ENCODE data around the gene SPN. TPM values are rescaled to one million over a fixed set of nuclear protein-coding genes. Genes with fewer than 3 reads are reported as not detected.
"Not testable (repeated sequence)": the region's sequence is repeated elsewhere in the genome, so short reads cannot be mapped to it uniquely, and the experiment has no call there.

Gene SPN
- total RNA-seq, 2 experiments from 2014 or later = 109 to 114 TPM

DNA sequence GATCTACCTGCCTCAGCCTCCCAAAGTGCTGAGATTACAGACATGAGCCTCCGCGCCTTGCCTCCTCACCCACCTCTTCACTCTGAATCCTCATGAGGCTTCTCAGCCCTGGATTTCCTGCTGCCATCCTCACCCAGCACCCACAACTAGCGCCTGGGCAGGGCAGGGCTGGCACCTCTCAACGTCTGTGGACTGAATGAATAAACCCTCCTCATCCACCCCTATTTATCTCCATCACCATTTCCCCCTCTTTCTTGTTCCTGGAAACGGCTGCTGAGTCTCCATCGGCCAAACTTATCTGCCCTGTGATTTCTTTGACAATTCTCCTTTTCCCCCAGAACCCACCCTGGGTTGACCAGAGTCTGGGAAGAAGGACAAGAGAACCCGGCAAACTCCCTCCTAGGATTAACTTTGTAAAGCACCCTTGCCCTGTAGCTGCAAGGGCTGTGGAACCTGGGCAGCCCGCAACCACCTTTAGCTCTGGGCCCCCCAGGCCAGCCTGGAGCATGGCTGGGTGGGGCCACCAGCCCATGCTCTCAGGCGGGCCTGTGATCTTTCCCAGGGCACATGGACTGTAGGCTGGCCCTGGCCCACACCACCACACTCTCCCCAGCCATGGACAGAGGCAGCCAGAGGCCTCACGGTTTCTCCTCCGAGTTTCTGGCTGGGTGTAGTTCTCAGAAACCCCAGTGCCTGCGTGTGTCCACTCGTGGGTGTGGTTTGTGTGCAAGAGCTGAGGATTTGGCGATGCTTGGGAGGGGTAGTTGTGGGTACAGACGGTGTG lies 2.4 kb downstream of the SPN start:
- CTCF ChIA-PET = interaction anchor here (0.8 to 1.2 kb wide), 2 partner anchors 24 to 151 kb away, joined by 3 to 5 read pairs; partner anchors contain the start of gene PAGR1
- H3K9me3 Mint-ChIP-seq = no peaks in the 10 kb centered on the region
- intact Hi-C loops (cut with micrococcal nuclease) = no loop called here
- DNase-seq = peak; percentile 60
- H3K27ac Mint-ChIP-seq = peak overlapping the region; percentile 100
- POLR2A ChIA-PET = interaction anchor here (1.0 to 1.4 kb wide), 5 partner anchors 8 to 78 kb away, joined by 3 to 4 read pairs (median 3); no protein-coding TSS in a partner anchor
- peak overlapping the region; percentile 97 for H3K4me3 Mint-ChIP-seq
- H3K4me1 Mint-ChIP-seq (ENCODE audit: low read depth) = peaks cover 45% of the 10 kb centered on the region
- H3K36me3 Mint-ChIP-seq = peaks cover 37% of the 10 kb centered on the region
- no peaks in the 10 kb centered on the region for H3K27me3 Mint-ChIP-seq

DNA sequence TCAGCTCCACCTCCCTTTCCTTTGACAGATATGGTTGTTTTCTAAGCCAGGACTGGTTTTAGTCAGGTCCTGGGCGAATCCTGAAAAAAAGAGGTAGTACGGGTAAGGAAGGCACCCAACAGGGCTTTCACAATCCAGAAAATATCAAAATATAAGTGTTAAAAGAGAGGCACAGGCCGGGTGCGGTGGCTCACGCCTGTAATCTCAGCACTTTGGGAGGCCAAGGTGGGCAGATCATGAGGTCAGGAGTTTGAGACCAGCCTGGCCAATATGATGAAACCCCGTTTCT lies 4.2 kb downstream of the SPN start:
- H3K27me3 Mint-ChIP-seq; intact Hi-C loops (cut with micrococcal nuclease); H3K27ac Mint-ChIP-seq; H3K4me3 Mint-ChIP-seq; DNase-seq; H3K9me3 Mint-ChIP-seq: not testable (repeated sequence)
- peaks cover 45% of the 10 kb centered on the region for H3K36me3 Mint-ChIP-seq
- H3K4me1 Mint-ChIP-seq (ENCODE audit: low read depth) = peaks cover 33% of the 10 kb centered on the region
- ChIA-PET POLR2A (interaction anchor here (0.5 kb wide), 1 partner anchor 68 kb away, joined by 3 read pairs; no protein-coding TSS in a partner anchor), CTCF (interaction anchor here (0.6 to 1.1 kb wide), 3 partner anchors 10 to 184 kb away, joined by 3 to 5 read pairs (median 4); no protein-coding TSS in a partner anchor)

DNA sequence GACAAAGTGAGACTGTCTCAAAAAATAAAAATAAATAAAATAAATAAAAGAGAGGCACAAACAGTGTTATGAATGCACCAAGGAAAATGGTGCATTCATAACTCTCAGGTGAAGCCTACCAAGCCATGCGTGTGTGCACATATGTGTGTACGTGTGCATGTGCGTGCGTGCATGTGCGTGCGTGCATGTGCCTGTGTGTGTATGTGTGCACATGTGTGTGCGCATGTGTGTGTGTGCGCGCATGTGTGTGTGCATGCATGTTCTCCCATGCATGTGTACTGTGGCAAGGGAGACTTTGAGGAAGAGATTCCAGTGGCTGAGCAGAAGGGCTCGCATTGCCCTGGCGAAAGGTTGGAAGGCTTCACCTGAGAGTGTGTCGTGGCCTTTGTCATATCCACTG lies 4.7 kb downstream of the SPN start:
- no peak overlapping the region for H3K4me3 Mint-ChIP-seq
- no peaks in the 10 kb centered on the region for H3K9me3 Mint-ChIP-seq
- DNase-seq = no peak
- peaks cover 45% of the 10 kb centered on the region for H3K36me3 Mint-ChIP-seq
- intact Hi-C loops (cut with micrococcal nuclease) = no loop called here
- ChIA-PET CTCF (interaction anchor here (0.6 kb wide), 1 partner anchor 61 kb away, joined by 3 read pairs; no protein-coding TSS in a partner anchor), POLR2A (no interaction called here)
- peaks cover 33% of the 10 kb centered on the region for H3K4me1 Mint-ChIP-seq (ENCODE audit: low read depth)
- H3K27me3 Mint-ChIP-seq = no peaks in the 10 kb centered on the region
- no peak overlapping the region for H3K27ac Mint-ChIP-seq

DNA sequence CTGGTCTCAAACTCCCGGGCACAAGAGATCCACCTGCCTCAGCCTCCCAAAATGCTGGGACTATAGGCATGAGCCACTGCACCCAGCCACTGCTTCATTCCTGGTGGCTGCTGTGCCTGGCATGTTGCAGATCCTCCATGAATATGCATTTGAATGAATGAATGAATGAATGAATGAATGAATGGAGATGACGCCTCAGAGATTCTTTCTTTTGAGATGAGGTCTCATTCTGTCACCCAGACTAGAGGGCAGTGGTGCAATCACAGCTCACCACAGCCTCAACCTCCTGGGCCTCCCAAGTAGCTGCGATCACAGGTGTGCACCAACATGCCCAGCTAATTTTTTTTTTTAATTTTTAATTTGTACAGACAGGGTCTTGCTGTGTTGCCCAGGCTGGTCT lies 5.2 kb downstream of the SPN start:
- intact Hi-C loops (cut with micrococcal nuclease) = no loop called here
- POLR2A ChIA-PET = interaction anchor here (0.6 kb wide), 1 partner anchor 67 kb away, joined by 3 read pairs; no protein-coding TSS in a partner anchor
- H3K4me3 Mint-ChIP-seq = no peak overlapping the region
- CTCF ChIA-PET = interaction anchor here (0.6 kb wide), 1 partner anchor 60 kb away, joined by 3 read pairs; no protein-coding TSS in a partner anchor
- H3K27ac Mint-ChIP-seq = no peak overlapping the region
- H3K27me3 Mint-ChIP-seq = no peaks in the 10 kb centered on the region
- H3K36me3 Mint-ChIP-seq = peaks cover 42% of the 10 kb centered on the region
- H3K4me1 Mint-ChIP-seq (ENCODE audit: low read depth) = peaks cover 33% of the 10 kb centered on the region
- H3K9me3 Mint-ChIP-seq = no peaks in the 10 kb centered on the region
- no peak for DNase-seq

DNA sequence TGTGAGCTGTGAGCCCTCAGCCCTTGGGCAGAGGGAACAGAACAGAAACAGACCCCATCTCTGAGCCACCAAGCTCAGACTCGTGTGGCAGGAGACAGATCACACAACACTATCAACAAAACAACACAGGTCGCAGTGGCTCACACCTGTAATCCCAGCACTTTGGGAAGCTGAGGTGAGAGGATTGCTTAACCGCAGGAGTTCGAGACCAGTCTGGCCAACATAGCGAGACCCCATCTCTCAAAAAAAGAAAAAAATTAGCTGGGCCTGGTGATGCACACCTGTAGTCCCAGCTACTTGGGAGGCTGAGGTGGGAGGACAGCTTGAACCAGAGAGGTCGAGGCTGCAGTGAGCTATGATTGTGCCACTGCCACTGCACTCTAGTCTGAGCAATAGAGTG lies 10.5 kb downstream of the SPN start:
- Mint-ChIP-seq H3K4me1 (ENCODE audit: low read depth) (peaks cover 5% of the 10 kb centered on the region), H3K27ac (no peak overlapping the region), H3K27me3 (no peaks in the 10 kb centered on the region), H3K4me3 (no peak overlapping the region), H3K36me3 (peaks cover 7% of the 10 kb centered on the region), H3K9me3 (no peaks in the 10 kb centered on the region)
- ChIA-PET POLR2A (interaction anchor here (1.4 kb wide), 1 partner anchor 8 kb away, joined by 4 read pairs; no protein-coding TSS in a partner anchor), CTCF (interaction anchor here (0.8 to 2.1 kb wide), 3 partner anchors 8 to 26 kb away, joined by 3 to 8 read pairs (median 3); no protein-coding TSS in a partner anchor)
- DNase-seq = no peak
- intact Hi-C loops (cut with micrococcal nuclease) = no loop called here

- ChIA-PET CTCF (interaction anchor here (2.1 kb wide), 1 partner anchor 17 kb away, joined by 8 read pairs; no protein-coding TSS in a partner anchor), POLR2A (interaction anchor here (1.4 kb wide), 1 partner anchor 9 kb away, joined by 4 read pairs; no protein-coding TSS in a partner anchor)
- no peak overlapping the region for H3K27ac Mint-ChIP-seq
- peaks cover 7% of the 10 kb centered on the region for H3K36me3 Mint-ChIP-seq
- no peaks in the 10 kb centered on the region for H3K9me3 Mint-ChIP-seq
- H3K27me3 Mint-ChIP-seq = no peaks in the 10 kb centered on the region
- intact Hi-C loops (cut with micrococcal nuclease) = no loop called here
- peaks cover 7% of the 10 kb centered on the region for H3K4me1 Mint-ChIP-seq (ENCODE audit: low read depth)
- H3K4me3 Mint-ChIP-seq = no peak overlapping the region
- DNase-seq = no peak
Measured at GRCh38 chr16:29674188-29674587, 11.1 kb downstream of the SPN start.

GRCh38 chr16:29675811-29676643 lies 13.0 kb downstream of the SPN start:
- Mint-ChIP-seq H3K27ac (peak overlapping the region; percentile 30), H3K4me3 (no peak overlapping the region), H3K9me3 (no peaks in the 10 kb centered on the region), H3K4me1 (ENCODE audit: low read depth) (peaks cover 16% of the 10 kb centered on the region), H3K36me3 (peaks cover 4% of the 10 kb centered on the region), H3K27me3 (no peaks in the 10 kb centered on the region)
- intact Hi-C loops (cut with micrococcal nuclease) = no loop called here
- no peak for DNase-seq
- CTCF ChIA-PET = interaction anchor here (1.3 to 2.1 kb wide), 3 partner anchors 15 to 356 kb away, joined by 4 to 8 read pairs (median 6); no protein-coding TSS in a partner anchor
- POLR2A ChIA-PET = interaction anchor here (0.9 kb wide), 1 partner anchor 10 kb away, joined by 3 read pairs; no protein-coding TSS in a partner anchor

DNA sequence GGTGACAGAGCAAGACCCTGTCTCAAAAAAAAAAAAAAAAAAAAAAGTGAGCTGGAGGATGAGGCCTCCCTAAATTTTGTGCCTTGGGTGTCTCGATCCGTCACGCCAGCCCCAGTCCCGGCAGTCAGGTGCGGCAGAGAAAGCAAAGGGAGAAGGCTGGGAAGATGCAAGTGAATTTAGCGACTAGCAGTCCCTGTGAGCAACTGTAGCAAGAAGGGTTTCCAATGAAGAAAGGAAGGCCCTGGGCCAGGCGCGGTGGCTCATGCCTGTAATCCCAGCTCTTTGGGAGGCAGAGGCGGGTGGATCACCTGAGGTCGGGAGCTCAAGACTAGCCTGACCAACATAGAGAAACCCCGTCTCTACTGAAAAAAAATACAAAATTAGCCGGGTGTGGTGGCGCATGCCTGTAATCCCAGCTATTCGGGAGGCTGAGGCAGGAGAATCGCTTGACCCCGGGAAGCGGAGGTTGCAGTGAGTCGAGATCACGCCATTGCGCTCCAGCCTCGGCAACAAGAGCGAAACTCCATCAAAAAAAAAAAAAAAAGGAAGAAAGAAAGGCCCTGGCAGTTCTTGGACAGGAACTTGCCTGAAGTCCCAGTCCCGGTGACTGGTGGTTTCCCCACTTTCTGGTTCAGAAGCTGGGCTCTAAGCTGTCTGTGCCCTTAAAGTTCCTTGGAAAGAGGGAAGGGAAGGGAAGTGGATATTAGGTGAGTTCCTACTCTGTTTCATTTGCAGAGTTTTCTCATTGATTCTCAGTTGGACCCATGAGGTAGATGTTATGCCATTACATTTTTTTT lies 14.1 kb downstream of the SPN start:
- H3K27me3 Mint-ChIP-seq = no peaks in the 10 kb centered on the region
- no peaks in the 10 kb centered on the region for H3K9me3 Mint-ChIP-seq
- intact Hi-C loops (cut with micrococcal nuclease) = no loop called here
- ChIA-PET CTCF (interaction anchor here (0.7 to 1.5 kb wide), 3 partner anchors 14 to 355 kb away, joined by 3 to 6 read pairs (median 4); no protein-coding TSS in a partner anchor), POLR2A (interaction anchor here (0.9 kb wide), 1 partner anchor 11 kb away, joined by 3 read pairs; no protein-coding TSS in a partner anchor)
- peaks cover 13% of the 10 kb centered on the region for H3K4me1 Mint-ChIP-seq (ENCODE audit: low read depth)
- no peak overlapping the region for H3K27ac Mint-ChIP-seq
- no peaks in the 10 kb centered on the region for H3K36me3 Mint-ChIP-seq
- DNase-seq = no peak
- H3K4me3 Mint-ChIP-seq = no peak overlapping the region

GRCh38 chr16:29678691-29679267 lies 15.7 kb downstream of the SPN start, which contains the start of gene QPRT:
TSS of gene QPRT (plus strand) at chr16:29679180. CDS start at chr16:29679198, 18 bp downstream.
- CTCF ChIA-PET = interaction anchor here (0.6 to 1.0 kb wide), 3 partner anchors 13 to 137 kb away, joined by 3 to 4 read pairs (median 3); partner anchors contain the start of gene PAGR1
- intact Hi-C loops (cut with micrococcal nuclease) = no loop called here

DNA sequence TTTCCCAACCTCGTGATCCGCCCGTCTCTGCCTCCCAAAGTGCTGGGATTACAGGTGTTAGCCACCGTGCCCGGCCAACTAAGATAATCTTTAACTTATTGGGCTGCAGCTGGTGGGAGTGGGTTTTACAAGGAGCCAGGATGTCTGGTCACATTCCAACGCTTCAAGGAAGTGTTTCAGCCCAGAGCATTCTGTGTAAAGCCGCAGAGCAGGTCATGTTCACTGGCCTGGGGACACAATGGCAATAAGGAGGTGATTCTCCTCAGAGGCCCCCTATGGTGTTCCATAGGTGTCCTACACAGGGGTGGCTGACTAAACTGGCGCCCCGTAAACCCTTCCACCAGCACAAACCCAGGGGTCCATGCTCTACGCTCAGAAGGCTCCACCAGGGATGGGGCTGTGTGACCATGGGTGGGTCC lies 17.1 kb downstream of the SPN start:
- Mint-ChIP-seq H3K27ac (no peak overlapping the region), H3K4me1 (ENCODE audit: low read depth) (peaks cover 13% of the 10 kb centered on the region), H3K4me3 (peak overlapping the region; percentile 60), H3K36me3 (no peaks in the 10 kb centered on the region), H3K27me3 (no peaks in the 10 kb centered on the region), H3K9me3 (no peaks in the 10 kb centered on the region)
- ChIA-PET CTCF (interaction anchor here (1.4 kb wide), 1 partner anchor 11 kb away, joined by 3 read pairs; no protein-coding TSS in a partner anchor), POLR2A (interaction anchor here (1.4 to 1.7 kb wide), 2 partner anchors 17 to 18 kb away, joined by 4 to 6 read pairs; partner anchors contain the start of gene SPN)
- intact Hi-C loops (cut with micrococcal nuclease) = no loop called here
- DNase-seq = no peak

More at GRCh38 chr16:29678691-29679267, 15.7 kb downstream of the SPN start, which contains the start of gene QPRT:
- Mint-ChIP-seq H3K27ac (peak within 1 kb of the TSS; percentile 75), H3K9me3 (no peaks in the 10 kb centered on the region), H3K4me1 (ENCODE audit: low read depth) (peaks cover 13% of the 10 kb centered on the region), H3K4me3 (peak within 1 kb of the TSS; percentile 60), H3K27me3 (no peaks in the 10 kb centered on the region), H3K36me3 (no peaks in the 10 kb centered on the region)
- DNase-seq = peak; percentile 22
- POLR2A ChIA-PET = interaction anchor here (1.4 to 1.7 kb wide), 2 partner anchors 15 to 16 kb away, joined by 4 to 6 read pairs; partner anchors contain the start of gene SPN

All from activated CD4-positive, alpha-beta memory T cell treated with anti-CD3 and anti-CD28 coated beads for 36 hours (primary cell).